ENCODE results near the gene NUTM1.
A peak's percentile ranks its signal among the peaks of the same experiment; 100 is the strongest.

The NUTM1 gene

DNA sequence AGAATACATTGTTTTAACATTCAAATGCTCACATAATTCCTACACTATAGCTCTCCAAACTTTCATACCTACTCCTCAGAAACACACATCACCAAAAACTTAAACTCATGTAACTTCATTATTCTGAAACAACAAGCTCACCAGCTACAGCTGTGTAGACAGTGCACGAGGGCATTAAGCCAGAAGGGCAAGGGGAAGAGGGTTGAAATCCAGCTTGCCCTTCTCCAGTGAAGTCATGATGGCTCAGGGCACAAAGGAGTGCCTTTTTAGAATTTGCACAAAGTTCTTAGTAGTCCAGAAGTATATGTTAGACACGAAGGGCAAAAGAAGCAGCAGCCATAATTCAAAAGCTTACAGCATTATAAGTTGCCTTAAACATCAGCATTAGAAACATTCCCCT is 14.1 kb upstream of the NUTM1 start:
- DNase-seq, result no peak
- TF ChIP-seq POLR2A (IDR thresholded peaks at IDR 0.05; ENCODE audit: low read length) (no peak), GATA1 (IDR thresholded peaks at IDR 0.05; ENCODE audit: low read depth, low read length) (no peak)

DNA sequence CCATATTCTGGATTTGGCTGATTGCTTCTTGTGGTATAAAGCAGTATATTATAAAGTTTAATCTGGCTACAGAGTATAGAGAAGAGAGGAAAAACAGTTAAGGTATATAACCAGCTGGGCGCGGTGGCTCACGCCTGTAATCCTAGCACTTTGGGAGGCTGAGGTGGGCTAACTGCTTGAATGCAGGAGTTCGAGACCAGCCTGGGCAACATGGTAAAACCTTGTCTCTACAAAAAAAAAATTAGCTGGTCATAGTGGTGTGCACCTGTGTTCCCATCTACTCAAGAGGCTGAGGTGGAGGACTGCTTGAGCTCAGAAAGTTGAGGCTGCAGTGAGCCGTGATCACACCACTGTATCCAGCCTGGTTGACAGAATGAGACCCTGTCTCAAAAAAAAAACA is 12.8 kb upstream of the NUTM1 start:
- no peak for DNase-seq
- TF ChIP-seq GATA1 (IDR thresholded peaks at IDR 0.05; ENCODE audit: low read depth, low read length) (no peak), POLR2A (IDR thresholded peaks at IDR 0.05; ENCODE audit: low read length) (no peak)

DNA sequence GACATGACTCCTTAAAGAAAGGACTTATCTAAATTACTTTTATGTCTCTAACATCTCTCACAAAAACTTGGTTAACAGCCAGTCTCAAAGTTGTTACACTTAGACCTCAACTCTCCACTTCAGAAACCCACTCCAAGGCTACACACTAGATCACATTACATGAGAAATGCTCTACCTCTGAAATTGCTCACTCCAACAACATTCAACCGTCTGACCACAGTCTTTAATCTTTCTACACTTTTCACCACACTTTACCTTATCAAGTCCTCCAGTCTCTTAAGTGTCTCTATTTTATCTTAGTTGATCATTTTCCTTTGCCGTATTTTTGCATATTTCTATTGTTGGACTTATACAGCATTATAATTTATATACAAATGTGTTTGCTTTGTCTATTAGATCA is 11.3 kb upstream of the NUTM1 start:
- peak; percentile 58 to 84 for DNase-seq
- TF ChIP-seq POLR2A (IDR thresholded peaks at IDR 0.05; ENCODE audit: low read length) (peak; percentile 38), GATA1 (IDR thresholded peaks at IDR 0.05; ENCODE audit: low read depth, low read length) (no peak)

DNA sequence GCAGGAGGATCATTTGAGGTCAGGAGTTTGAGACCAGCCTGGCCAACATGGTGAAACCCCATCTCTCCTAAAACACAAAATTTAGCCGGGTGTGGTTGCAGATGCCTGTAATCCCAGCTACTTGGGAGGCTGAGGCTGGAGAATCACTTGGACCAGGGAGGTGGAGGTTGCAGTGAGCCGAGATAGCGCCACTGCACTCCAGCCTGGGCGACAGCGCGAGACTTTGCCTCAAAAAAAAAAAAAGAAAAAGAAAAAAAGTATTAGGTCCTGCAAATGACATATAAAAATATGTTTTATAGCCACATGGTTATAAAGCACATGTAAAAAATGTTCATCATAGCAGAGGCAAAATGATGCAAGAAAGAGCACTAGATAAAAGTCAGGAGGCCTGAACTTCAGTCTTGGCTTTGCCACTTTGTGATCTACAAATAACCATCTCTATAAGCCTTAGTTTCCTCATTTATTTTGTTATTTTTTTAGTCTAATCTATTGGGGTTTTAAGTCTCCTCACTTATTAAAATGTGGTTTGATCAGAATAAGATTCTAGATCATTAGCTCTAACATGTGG is 10.5 kb upstream of the NUTM1 start:
- no peak for TF ChIP-seq POLR2A (IDR thresholded peaks at IDR 0.05; ENCODE audit: low read length)
- no peak for TF ChIP-seq GATA1 (IDR thresholded peaks at IDR 0.05; ENCODE audit: low read depth, low read length)

DNA sequence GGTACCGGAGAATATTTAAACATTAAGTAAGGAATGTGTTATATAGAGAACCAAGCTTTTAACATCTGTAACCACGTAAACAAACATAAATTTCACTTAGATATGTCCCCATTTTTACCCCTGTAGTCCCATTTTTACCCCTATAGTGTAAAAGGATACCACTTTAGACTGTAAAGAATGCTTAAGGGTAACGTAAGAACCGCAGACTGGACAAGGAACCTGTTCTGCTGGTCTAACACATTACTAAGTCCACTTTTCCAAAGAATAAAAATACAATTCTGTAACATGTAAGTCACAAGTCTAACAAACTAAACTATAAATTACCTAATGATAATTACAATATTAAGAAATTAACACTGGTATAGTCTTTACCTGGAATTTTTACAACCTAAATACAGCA is 8.4 kb upstream of the NUTM1 start:
- TF ChIP-seq GATA1 (IDR thresholded peaks at IDR 0.05; ENCODE audit: low read depth, low read length) (no peak), POLR2A (IDR thresholded peaks at IDR 0.05; ENCODE audit: low read length) (no peak)
- DNase-seq, result peak; percentile 40 to 51

More for the DNA sequence above, 10.5 kb upstream of the NUTM1 start:
- peak; percentile 32 to 41 for DNase-seq

DNA sequence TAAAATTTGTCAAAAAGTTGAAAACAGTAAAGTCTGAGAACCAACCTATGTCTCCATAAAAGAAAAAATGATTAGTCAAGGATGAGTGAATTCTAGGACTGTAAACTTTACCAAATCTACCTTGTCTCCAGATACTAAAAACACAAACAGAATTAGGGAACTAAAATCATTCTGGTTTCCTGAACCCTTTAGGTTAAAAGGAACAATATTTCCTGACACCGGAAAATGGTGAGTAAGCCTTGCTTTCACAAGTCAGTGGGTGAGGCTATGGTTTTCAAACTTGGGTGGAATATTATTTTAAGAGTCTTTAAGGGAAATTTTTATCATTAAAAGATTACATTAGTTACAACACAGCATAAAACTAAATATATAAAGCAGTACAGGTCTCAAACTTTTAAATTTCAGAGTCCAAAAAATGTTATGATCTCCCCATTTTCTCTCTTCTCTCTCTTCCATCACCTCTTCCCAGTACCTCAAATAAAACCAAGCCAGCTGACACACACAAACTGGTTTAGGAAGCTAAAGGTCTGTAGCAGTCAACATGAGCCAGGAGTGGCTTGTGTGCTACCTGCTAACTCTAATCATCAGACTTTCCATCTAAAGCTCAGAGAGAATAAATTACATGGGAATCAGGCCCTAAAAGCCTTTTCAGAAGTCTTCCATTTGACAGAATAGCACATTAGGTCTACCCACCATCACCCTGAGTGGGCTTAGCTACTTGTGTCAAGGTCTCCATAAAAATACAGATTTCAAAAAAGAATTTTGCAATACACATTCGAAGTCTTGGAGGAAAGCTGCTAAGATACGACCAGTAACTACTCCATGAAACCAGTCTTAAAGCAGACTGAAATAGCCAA is 7.7 kb upstream of the NUTM1 start:
- peak; percentile 50 to 66 for DNase-seq
- TF ChIP-seq GATA1 (IDR thresholded peaks at IDR 0.05; ENCODE audit: low read depth, low read length), result no peak
- no peak for TF ChIP-seq POLR2A (IDR thresholded peaks at IDR 0.05; ENCODE audit: low read length)

DNA sequence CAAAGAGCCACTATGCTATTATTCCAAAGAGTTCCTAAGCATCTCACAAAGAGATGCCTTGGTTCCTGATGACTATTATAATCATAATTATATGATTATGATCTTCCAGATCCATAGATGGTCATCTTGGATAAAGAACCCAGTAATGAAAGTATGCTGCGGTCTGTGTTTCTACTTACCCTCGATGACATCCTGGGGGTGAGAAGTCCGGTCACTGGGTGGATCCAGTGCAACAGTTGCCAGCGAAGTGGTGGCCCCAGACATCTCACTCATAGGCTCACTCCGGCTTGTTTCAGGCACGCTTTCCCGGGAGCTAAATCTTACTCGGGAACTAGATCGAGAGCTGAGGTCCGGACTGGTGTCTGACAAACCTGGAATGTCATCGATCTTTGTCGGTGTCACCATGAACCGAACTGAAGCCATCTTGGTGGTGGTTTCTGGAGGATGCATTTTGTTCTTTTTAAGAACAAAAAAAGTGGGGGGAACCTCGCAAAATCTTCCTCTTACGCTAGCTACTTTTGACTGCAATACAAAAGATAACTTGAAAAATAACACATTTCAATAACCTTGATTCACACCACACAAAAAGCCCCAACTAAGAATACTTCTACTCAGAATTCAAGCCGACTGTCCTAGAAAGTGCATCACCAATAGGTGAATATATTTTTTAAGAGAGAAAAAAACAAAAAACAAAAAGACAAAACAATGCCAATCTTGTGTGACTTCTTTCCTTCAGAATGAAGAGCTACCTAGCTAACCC is 6.7 kb upstream of the NUTM1 start:
- peak; percentile 25 to 53 for DNase-seq
- TF ChIP-seq GATA1 (IDR thresholded peaks at IDR 0.05; ENCODE audit: low read depth, low read length), result no peak
- peak; percentile 30 for TF ChIP-seq POLR2A (IDR thresholded peaks at IDR 0.05; ENCODE audit: low read length)

DNA sequence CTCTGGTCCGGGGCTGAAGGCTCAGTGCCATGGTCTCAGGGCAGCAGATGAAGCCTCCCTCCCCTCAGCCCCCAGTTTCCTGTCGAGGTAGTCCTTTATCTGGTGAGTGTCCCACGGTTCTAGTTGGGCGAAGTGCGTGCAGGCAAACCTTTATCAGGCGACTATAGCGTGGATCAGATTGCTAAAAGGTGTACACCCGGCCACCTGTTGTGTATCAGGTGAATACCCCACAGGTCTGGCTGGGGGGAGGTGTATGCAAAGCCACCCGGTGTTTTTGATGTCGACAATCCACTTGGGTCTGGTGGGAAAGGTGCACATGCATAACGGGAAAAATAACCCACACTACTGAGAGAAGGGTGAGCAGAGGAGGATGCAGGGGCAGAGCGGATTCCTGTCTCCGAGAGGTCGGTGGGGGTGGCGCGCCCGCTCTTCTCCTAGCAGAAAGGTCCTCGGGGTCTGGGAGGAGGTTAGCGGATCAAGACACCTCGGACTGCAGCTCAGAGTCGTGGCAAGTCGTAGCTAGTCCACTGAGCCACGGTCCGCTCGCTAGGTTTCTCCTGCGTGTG is 6.0 kb upstream of the NUTM1 start:
- TF ChIP-seq GATA1 (IDR thresholded peaks at IDR 0.05; ENCODE audit: low read depth, low read length), result no peak
- DNase-seq, result peak; percentile 59 to 72

DNA sequence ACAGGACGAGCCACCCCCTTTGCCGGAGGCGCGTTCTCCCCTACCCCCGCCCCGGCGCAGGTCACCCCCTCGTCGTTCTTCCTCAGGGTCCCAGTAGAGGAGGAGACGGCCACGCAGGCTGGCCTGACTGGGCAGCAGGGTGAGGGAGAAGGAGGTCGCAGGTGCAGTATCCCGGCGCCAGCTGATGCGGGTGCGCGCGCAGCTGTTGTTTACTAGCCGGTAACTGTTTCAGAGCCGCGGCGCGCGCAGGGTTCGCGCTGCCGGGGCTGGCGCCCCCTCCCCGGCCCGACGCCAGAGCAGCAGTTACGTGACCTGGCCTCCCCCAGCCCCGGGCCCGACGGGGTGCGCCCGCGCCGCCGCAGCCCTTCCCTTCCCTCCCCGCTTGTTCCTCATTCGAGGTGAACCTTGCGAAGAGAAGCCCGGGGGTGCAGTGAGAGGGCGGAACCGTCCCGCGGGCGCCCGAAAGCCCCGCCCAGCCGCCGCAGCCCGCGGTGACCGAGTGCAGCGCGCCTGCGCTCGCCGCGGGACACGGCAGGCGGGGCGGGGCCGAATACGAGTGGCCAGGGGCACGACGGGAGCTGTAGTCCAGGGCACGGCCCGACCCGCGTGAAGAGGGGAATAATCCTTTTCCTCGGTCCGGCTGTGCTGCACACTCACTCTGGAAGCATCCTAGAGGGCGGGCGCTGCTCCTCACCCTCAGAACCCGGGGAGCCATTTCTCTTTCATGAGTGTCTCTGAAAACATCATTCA is 5.4 kb upstream of the NUTM1 start, which contains the start of gene SLC12A6:
SLC12A6 (minus strand) TSS at position 225 of the 750 bp plus-strand sequence. CDS start 1,101 bp downstream, outside the sequence.
- DNase-seq, result peak; percentile 92 to 97
- peak; percentile 91 for TF ChIP-seq POLR2A (IDR thresholded peaks at IDR 0.05; ENCODE audit: low read length)
- no peak for TF ChIP-seq GATA1 (IDR thresholded peaks at IDR 0.05; ENCODE audit: low read depth, low read length)

DNA sequence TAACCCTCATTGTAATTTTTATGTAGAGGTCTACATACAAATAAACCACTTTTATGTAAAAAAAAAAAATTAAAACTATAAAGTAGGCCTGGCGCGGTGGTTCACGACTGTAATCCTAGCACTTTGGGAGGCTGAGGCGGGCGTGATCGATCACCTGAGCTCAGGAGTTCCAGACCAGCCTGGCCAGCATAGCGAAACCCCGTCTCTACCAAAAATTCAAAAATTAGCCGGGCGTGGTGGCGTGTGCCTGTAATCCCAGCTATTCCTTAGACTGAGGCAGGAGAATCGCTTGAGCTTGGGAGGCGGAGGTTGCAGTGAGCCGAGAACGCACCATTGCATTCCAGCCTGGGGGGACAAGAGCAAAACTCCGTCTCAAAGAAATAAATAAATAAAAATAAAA is 4.8 kb upstream of the NUTM1 start:
- TF ChIP-seq POLR2A (IDR thresholded peaks at IDR 0.05; ENCODE audit: low read length), result no peak
- TF ChIP-seq GATA1 (IDR thresholded peaks at IDR 0.05; ENCODE audit: low read depth, low read length), result no peak
- DNase-seq, result no peak

DNA sequence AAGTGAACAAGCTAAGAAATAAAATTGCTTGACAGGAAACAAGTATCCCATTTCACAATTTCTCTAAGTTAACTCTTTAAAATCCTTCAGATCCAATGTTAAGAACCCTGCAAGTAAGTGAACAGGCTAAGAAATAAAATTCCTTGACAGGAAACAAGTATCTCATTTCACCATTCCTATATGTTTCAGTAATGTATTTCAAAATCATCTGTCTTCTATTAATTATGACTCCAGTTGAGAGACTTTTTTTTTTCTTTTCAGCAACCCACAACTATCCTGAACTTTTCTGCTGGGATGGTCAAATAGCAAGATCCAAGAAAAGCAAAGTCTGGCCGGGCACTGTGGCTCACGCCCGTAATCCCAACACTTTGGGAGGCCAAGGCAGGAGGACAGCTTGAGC is 3.2 kb upstream of the NUTM1 start:
- DNase-seq, result no peak

DNA sequence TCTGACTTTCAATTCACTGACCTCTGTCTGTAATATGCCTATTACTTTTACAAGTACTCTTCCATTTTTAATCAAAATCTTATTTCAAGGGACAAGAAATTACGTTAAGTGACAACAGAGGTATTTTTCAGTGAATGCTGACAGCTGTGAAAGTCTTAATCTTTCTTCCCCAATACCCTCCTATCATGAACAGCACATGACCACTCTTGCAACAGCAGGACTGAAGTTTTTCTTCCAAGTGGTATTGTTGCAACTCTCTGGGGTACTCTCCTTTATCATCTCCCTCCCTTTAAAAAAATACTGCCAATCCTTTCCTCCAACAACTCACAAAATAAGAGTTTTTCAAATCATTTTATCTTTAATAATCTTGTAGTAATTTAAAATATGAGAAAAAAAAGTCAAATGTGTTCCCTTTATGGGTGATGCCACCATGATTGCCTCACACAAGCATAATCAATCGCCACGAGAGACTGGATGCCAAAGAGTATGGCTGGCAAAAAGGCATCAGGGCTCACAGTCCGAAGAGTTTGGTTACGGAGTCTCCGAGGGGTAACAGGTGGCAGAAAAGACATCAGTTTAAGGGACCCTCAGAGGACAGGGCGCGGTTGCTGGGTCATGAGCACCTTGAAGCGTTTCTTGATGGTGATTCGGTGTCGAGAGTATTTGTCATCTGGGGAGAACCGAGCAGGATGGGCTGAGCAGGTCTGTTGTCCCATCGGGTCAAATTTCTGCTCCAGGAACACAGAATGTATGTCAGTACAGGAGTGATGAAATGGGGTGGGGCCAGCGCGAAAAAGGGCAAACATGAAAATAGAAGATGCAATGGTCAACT is 1.5 kb upstream of the NUTM1 start:
- no peak for TF ChIP-seq POLR2A (IDR thresholded peaks at IDR 0.05; ENCODE audit: low read length)
- TF ChIP-seq GATA1 (IDR thresholded peaks at IDR 0.05; ENCODE audit: low read depth, low read length), result no peak
- peak; percentile 50 to 66 for DNase-seq

More for the DNA sequence above, 3.2 kb upstream of the NUTM1 start:
- TF ChIP-seq GATA1 (IDR thresholded peaks at IDR 0.05; ENCODE audit: low read depth, low read length) (no peak), POLR2A (IDR thresholded peaks at IDR 0.05; ENCODE audit: low read length) (no peak)

DNA sequence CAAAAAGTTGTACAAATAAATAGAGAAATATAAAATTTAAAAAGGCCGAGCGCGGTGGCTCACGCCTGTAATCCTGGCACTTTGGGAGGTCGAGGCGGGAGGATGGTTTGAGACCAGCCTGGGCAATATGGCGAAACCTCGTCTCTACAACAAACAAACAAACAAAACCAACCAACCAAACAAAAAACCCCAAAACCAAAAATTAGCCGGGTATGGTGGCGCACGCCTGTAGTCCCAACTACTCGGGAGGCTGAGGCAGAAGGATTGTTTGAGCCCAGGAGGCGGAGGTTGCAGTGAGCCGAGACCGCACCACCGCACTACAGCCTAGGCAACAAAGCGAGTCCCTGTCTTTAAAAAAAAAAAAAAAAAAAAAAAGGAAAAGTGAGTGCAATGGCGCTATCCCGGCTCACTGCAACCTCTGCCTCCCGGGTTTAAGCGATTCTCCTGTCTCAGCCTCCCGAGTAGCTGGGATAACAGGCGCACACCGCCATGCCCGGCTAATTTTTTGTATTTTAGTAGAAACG is 840 bp upstream of the NUTM1 start:
- peak; percentile 56 to 61 for DNase-seq
